HG03039 (cell line): ENCODE measurements around the gene NDUFS8.
A peak's percentile ranks its signal among the peaks of the same experiment; 100 is the strongest.

Experiments
- ATAC-seq: cut with Tn5 transposase; IDR thresholded peaks from one replicate; pipeline ENCODE4 v1.9.1; 2021; ENCODE audit warnings: mild to moderate bottlenecking, moderate library complexity; ENCODE audit not compliant: unreplicated experiment

Gene NDUFS8

DNA sequence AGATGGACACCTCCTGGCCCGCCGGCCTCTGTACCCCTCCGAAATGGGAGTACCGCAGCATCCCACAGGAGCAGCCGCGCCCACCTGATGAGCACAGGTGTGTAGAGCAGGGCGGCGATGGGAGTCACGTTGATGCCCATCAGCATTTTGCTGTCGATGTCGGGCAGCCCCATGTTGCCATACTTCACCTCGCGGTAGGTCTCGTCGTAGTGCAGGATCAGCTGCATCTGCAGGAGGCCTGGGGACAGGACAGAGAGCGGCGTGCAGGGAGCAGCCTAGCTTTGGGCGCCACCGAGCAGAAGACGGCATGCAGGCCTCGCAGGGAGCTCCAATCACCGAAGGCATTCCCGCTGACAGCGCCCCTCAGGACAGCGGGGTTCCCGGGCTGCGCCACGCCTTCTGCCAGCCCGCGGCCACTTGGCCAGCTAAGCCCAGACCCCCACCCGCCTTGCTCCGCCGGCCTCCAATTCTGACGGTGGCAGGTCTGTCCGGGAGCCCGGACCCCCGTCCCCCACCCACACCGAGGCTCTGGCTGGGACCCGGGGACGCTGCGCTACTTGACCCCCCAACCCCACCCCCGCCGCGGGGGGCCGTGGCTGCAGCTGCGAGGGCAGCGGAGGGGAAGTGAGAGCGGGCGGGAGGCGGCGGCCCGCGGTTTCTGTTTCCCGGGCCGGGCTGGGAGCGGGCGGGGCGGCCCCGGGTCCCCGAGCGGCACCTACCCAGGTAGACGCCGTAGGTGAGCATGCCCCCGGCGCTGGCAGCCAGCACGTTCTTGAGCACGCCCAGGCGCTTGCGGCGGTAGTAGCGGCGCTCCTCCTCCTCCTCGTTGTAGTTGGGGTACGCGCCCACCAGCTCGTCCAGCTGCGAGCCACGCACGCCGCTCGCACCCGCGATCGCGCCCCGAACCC lies 27.3 kb upstream of the NDUFS8 start:
- ATAC-seq: peak; percentile 25

DNA sequence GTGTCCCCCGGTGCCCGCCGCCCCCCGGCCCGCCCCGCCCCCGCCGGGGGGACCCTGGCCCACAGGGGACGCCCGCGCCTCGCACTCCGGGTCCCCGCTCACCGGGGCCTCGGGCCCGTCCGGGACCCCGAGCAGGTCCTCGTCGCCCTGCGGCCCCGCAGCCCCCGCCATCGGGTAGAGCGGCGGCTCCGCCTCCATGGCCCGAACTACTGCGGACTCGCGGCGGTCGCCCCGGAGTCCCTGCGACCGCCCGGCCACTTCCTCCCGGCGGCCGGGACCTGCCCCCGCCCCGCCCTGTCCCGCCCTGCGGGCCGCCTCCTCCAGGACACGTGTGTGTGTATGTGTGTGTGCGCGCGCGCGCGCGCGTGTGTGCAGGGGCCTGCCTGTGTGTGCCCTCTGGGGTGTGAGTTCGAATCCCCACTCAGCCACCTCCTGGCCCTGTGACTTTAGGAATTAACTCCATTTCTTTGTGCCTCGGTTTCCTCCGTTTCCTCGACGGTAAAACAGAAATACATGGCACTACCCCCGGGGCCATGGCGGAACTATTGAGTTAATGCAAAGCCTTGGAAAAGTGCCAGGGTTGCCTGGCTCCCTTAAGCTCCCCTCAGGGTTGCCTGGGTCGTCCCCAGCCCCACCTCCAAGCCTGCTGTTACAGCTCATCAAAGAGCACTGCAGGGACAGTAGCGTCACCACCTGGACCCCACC lies 26.5 kb upstream of the NDUFS8 start, which contains the start of gene UNC93B1:
Gene UNC93B1 (minus strand): TSS at position 252 of the 705 bp plus-strand sequence. CDS start 54 bp downstream, at position 198.
- peak; percentile 45 for ATAC-seq

DNA sequence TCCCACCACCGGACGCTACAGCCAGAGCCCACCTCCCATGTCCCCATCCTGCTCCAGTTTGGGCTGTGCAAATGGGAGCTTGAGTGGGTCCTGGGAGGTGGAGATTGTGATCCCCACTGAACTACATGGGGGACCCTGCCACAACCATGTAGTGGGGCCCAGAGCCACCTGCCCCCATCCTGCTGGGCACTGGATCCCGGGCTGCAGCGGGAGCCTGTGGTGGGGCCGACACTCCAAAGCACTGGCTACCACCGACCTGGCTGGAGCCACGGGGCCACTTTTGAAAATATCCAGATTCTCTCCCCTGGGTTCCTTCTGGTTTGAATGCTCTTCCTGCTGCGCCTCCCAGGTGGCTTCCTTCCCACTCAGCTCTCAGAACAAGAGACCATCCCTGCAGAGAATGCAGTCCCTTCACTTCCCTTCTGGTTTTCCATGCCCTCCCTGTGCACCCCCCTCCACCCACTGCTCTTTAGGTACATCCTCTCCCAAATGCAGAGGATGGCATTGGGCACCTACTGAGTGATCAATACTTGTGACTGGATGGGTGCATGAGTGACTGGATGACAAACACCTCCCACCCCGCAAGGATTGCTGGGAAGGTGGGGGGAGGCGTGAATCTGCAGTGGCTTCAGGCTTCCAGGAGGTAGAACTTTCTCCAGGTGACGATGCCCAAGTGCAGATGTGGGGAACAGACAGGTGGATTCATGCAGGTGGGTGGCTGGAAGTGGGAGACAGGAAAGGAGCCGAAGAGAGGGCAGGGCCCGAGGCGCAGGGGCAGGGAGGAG lies 25.7 kb upstream of the NDUFS8 start:
- no peak for ATAC-seq

DNA sequence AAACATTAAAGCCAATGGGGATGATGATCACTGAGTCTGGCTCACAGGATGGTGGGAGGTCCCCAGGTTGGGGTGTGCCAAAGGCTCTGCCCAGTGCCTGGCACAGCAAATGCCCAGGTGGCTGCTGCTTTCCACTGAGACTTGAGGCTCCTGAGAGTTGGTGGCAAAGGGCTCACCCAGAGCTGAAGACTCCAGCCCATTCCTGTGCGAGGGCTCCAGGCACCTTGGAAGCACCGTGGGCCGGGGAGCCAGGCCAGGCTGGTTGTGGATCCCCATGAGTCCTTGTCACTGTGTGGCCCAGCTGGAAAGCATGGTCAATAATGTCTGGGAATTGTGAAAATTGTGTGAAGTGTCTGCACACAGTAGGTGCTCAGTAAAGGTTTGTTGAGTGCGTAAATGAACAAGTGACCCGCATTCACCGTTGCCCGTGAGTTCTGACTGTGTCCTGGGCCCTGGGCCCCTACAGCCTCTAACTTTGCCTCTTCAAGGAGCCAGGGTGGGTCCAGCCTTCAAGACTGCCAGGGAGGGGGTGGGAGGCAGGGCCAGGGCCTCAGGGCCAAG lies 23.8 kb upstream of the NDUFS8 start:
- no peak for ATAC-seq

DNA sequence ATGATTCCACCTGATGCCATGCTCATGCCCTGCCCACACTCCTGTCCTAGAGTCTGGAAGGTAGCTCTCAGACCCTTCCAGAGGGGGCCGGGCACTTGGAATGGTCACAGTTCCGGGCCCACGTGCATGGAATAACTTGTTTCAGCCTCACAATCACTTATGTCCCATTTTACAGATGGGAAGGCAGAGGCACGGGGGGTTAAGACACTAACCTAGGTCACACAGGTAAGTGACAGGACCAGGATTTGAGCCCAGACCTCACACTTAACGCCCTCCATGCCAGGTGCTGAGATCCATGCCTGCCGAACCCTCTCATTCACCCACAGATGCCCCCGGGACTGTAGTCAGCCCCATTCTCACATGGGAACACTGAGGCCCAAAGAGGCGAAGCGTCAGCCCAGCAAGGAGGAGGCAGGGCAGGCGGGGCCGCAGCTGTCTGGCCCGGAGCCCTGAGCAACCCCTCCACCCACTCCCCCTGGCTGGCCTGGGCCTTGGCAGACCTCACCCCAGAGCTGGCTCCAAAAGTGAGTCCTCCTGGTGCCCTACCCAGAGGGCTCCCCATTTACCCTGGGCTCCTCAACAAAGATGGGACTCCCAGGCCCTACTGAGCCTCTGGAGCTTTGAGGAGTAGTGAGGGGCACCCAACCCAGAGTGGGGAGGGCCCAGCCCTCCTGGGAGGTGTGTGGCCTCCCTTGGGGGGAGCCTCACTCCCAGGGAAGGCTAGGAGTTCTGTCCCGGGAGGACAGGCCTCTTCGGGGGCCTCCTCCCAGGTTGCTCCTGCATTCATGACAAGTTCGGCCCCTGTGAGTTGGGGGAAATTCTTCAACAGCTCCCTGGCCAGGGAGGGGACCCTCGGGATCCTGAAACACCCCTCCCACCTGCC lies 22.7 kb upstream of the NDUFS8 start:
- ATAC-seq: no peak

DNA sequence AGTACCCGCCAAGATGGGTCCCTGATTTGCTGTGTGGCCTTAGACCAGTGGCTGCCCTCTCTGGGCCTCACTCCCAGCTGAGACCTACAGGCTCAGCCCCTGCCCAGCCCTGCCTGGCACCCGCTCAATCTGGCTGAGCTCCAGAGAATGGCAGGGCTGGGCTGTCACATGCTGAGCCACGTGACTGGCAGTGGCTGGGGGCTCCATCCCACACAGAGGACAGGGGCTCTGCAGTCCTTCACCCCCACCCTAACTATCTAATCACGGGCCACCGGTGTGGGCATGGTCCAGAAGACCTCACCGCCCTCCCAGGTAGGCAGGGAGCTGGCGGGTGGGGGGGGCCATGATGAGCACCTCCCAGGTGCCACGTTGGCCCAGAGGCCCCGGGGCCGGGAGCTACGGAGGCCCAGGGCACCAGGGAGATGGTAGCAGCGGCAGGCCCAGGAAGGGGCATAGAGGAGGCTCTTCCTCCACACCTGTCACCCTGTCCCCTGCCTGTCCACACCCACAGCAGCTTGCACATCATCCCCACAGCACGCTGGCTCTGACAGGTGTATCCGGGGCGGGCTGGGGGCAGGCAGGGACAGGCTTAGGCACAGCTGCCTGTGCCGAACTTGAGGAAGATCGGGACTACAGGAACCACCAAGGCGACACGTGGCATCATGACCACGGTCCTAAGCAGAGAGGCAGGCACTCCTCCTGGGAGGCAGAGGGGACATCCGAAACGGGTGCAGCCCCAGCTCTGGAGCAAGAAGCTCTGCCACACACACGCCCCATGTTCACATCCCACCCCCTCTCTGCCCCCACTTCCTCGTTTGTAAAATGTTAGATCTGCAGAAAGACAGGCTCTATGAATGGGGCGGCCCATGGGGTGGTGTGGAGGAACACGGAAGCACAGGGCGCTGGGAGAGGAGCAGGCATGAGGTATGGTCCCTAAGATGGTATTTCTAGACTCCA lies 21.8 kb upstream of the NDUFS8 start:
- no peak for ATAC-seq

DNA sequence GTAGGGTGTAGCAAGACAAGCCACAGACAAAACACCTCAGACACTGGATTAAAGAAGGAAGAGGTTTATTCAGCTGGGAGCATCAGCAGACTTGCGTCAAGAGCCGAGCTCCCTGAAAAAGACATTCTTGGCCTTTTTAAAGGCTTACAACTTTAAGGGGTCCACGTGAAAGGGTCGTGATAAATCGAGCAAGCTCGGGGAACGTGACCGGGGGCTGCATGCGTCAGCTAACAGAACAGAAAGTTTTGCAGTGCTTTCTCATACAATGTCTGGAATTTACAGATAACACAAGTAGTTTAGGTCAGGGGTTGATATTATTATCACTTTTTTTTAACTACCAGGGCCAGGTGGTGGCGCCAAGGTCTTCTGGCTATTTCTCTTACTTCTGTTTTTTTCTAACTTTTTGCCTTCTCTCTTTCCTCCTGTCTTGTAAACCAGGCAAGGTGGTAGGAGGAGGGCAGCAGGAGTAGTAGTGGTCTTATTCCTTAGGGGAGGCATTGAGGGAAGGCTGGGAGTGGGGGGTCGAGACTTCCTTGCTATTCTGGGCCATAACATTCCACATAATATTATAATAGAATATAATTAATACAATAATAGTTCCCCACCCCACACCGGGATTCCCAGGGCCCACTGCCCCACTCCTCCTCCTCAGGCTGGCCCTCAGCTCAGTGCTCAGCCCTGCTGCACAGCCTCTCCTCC lies 20.9 kb upstream of the NDUFS8 start:
- no peak for ATAC-seq

DNA sequence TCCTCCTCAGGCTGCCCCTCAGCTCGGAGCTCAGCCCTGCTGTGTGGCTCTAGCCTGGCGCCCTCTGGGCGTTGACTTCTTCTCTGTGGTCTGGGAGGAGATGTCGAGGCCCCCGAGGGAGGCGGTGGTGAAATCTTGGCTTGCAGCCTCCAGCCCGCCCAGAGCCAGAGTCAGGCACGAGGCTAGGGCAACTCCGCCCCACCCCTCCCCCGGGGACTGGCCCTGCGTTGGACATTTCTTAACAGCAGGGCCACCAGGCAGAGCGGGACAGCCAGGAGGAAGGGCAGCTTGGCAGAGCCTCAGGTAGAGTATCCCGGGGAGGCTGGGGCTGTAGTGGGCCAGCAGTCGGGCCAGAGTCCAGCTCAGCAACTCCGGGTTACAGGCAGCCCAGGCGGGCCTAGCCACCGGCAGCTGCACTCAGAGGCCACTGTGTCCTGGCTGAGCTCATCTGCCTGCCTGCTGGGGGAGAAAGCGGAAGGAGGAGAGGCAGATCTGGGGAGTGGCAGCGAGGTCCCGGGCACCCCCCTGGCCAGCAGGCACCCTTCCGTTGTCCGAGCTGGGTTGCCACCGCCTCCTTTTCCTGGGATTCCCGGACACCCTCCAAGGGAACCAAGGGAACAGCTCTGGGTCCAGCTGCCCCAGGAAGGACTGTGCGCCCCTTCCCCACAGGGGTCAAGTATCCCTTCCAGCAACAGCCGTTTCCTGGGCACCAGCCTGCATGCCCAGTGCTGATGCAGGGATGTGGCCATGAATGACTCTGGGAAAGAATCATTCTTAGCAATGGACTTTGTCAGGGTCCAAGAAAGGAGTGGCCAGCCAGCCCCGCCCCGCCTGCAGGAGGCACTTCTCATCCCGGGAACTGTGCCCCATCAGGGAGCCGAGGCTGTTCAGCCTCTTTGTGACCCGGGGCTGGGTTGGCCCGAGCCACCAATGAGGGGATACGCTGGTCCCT lies 20.1 kb upstream of the NDUFS8 start, which contains the start of gene ALDH3B1:
Gene ALDH3B1 (plus strand): TSS at position 238 of the 952 bp plus-strand sequence. CDS start 4,971 bp downstream, outside the sequence.
- no peak for ATAC-seq

DNA sequence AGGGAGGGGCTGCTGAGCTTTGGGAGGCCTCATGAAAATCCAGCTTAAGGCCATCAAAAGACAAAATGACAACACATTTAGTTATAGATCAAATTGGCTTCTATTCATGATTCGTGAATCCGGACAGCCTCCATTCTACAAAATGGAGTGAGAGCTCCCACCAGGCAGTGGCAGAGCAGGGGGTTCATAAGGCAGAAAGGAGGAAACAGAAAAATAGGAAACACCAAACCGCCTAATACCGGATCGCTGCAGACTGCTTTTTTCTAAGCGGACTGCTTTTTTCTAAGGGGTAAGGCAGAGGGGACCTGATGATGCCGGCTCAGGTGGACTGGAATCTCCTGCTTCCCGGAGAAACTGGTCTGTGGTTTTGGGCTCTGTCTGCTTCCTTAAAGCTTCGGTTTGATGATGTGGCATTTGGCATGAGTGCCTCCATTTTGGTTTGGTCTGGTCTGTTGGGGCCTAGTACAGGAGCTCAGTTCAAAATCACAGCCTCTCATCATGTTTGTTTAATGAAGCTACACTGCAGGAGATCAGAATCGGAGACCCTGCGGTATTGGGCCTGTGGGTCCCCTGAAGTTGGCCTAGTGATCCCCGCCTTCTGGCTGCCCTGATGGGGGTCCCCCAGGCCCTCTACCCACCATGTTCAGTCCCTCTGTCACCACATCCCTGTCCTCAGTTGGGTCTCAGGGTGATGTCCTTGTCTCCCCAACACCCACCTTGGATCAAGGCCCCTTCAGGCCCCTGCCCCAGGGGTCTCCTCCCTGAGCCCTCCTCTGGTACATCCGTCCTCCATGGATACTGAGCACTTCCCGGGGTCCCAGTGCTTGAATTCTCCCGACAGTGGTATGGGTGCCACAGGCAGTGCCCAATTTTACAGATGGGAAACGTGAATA lies 19.2 kb upstream of the NDUFS8 start:
- ATAC-seq: no peak

DNA sequence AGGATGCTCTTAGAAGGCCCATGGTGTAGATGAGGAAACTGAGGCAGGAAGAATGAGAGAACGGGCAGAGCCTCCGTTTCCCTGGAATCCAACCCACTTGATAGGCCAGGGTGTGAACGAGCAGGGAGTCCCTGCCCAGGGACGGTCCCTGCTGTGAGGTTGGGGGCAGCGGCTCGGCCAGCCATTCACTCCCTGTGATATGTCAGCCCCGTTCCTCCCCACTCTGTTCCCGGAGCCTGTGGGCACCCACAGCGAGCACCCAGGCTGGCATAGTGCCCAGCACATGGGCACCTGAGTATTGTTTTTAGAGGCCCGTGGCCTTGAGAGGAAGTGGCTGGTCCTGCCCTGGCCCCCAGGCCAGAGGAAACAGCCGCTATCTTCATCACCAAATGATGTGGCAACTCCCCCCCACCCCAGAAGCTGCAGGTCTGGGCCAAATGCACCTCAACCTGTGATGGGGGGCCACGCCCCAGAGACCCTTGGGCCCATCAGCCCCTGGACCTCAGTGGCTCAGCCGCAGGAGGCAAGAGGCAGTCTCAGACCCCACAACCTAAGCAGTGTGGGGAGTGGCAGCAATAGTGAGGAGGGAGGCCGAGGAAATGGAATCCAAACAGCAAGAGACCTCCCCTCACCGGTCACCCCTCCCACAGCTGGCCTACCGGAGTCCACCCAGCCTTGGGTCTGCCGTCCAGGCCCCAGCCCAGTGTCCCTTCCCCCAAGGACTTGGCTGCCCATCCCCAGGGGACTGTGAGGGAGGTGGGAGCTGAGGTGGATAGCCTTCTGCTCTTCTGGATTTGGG lies 18.2 kb upstream of the NDUFS8 start:
- no peak for ATAC-seq

DNA sequence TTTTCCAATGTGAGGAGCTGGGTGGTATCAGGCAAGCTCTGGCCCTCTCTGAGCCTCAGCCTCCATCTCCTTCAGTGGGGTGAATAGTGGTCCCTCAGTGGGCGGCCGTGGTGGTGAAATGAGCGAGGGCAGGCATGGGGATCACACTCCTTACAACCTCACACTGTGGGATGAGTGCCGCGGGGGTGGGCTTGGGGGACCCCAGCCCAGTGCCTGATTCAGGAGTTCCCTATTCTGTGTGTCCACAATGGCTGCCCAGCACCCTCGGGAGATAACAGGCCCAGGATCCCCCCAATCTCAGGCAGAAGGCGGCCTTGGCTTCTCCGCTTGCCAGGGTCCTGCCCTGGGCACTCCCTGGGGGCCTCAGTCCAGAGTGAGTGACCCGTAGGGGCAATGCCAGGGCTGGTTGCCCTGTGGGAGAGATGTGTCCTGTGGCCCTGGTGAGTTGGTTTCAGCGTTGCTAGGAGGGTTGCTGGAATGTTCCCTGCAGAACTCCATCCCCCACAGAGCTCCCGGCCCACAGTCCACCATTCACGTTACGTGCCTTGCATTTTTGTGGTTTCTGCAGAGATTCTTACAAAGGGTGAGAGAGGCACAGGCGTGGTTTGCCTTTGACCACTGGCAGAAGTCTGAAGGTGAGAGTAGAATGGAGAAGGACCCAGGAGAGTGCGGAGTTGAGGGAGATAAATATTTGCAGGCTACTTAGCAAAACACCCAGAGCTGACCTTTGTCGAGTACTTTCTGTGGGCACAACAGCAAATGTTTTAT lies 17.5 kb upstream of the NDUFS8 start:
- ATAC-seq: no peak

DNA sequence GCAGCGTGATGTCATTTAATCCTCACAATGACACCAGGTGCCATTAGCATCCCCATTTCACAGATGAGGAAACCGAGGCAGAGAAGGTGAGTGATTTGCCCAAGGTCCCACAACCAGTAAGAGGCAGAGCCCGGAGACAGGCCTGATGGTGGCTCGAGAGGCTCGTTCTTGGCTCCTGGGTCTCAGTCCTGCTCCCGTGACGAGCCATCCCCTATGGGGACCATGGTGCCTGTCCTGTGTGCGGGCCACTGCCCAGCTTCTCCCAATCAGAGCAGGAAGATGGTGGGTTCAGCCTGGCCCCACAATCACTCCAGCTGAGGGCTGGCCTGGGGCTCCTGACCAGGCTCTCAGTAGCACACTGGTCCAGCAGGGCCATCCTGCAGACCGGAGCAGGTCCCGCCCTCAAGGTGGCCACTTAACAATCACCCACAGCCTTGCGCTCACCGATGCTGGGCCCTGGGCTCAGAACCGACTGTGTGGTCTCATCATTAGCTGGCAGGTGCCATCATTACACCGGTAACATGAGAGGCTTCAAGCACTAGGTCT lies 16.8 kb upstream of the NDUFS8 start:
- ATAC-seq: no peak

DNA sequence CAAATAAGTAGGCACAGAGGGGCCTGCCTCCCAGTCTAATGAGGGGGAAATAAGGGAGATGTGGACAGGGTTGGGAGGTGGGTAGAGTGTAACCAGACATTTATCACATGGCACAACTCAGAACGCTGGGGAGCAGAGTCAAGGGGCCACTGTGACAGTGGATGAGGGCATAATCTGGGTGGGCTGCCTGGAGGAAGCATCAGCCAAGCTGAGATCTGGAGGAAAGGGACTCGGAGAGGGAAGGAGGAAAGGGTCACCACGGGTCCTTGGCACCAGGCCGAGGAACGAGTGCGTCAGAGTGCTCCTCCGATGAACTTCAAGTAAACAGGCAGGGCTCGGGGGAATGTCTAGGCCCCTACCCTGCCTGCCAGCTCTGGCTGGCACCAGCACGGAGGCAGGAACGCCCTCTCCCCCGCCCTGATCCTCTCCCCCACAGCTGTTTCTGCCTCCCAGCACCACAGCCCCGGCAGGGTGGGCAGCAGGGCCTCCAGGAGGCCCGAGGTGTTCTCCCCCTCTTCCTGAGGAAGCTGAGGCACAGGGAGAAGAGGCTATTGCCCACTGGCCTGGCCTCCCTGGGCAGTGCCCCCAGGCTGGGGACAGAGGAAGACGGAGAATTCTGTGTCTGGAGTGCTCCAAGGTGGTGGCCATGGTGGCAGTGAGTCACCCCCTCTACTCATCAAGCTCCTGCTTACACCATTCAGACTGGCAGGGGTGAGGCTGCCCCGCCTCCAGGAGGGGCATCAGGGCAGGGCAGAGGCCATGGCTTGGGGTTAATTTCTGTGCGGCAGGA lies 16.1 kb upstream of the NDUFS8 start:
- no peak for ATAC-seq
